Activated CD8-positive, alpha-beta memory T cell treated with anti-CD3 and anti-CD28 coated beads for 48 hours (primary cell): ENCODE results near the gene NRXN3.
"Not testable (repeated sequence)": the region's sequence is repeated elsewhere in the genome, so short reads cannot be mapped to it uniquely, and the experiment has no call there.

ENCODE experiments used
- DNase-seq, 3 experiments: peaks; one replicate each; pipeline ENCODE4 v3.0.0-alpha.2; 2020; ENCODE audit warnings: low read depth in 2 of 3, low spot score in 2 of 3

Gene NRXN3

GRCh38 chr14:78401866-78402265, 231.7 kb downstream of the NRXN3 start:
- DNase-seq = no peak

DNA sequence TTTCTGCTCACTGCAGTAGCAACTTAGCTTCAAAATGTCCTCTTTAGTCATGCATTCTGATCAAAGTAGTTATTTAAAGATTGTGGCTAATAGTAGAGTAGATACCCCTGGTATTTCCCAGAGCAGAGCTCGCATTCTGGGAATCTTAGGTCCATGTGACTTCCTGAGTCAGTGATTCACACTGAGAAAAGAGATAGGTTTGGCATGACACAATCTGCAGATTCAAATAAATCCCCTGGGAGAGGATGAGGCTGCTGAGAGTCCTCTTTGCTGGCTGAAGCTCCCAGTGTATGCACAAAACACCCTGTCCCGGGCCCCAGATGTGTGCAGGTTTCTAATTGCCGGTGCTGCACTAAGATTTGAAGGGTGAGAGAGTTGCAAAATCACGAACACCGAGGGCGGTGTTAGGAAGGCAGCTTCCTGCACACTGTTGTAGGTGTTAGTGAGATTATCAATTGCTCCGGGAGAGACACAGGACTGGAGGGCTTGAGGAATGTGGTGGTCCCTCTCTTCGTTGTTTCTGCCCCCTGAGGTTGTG, 233.2 kb downstream of the NRXN3 start:
- DNase-seq = no peak

DNA sequence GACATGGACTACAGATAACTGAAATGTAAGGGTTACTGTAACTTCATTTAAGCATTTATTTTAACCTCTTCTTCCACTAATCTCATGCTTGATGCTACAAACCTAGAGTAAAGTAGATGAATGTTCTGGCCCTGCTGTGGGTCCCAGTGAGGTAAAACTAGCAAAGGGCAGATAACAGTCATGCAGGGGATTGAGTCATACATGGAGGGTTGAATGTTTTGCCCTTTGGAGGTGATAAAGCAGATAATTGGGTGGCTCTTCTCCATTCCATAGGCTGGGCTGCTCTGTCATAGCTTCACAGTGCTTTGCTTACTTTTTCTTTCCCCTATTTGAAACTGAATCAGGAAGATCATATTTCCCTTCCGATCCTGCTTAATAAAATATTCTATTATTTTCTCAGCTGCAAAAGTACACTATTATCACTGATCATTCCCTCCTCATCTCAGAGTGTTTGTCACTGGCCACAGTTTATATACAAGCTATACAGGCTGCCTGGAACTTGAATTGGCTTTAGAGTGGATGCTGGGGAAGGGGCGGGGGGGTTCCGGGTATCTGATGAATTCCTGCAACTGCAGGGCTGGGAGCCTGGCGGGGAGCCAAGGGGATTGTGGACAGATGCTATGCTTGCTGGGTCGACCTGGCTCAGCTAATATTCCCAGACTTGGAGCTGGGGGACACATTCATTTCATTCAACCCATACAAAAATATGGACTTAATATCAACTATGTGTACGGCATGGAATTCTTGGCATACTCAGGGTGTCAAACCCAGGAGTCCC, 235.1 kb downstream of the NRXN3 start:
- DNase-seq = no peak

- DNase-seq = no peak
These were observed 242.3 kb downstream of the NRXN3 start for GRCh38 chr14:78412475-78412874.

- DNase-seq = no peak
These were observed 244.0 kb downstream of the NRXN3 start for GRCh38 chr14:78414172-78414571.

DNA sequence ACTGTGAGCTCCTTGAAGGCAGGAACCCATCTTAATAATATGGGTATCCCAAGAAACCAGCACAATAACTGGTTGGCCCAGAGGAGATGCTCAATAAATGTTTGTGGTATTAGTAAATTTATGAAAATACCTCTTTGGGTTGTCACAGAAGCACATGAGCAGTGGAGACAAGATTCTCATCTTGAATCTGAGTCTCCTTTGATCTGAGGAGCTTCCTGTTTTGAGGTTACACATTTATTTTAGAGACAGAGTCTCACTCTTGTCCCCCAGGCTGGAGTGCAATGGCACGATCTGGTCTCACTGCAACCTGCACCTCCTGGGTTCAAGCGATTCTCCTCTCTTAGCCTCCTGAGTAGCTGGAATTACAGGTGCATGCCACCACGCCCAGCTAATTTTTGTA, 247.4 kb downstream of the NRXN3 start:
- DNase-seq = no peak

DNA sequence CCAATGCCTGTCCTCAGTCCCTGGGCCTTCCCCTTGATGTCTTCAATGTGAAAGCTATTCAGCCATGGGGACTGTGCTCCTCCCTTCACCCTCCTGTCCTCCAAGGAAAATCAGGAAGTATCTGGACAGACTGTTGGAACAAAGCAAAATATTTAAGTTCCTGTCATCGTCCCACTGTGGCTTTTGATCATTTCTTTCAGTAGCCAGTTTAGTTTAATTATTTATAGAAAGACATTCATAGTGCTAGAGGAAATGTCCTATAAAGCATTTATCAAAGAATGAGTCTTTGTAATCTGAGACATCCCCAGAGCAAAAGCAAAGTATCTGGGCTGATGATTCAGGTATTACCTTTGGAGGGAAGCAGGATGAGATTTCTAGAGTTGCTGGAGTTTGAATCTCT, 254.1 kb downstream of the NRXN3 start:
- no peak for DNase-seq

GRCh38 chr14:78425330-78425729, 255.2 kb downstream of the NRXN3 start:
- DNase-seq = no peak

DNA sequence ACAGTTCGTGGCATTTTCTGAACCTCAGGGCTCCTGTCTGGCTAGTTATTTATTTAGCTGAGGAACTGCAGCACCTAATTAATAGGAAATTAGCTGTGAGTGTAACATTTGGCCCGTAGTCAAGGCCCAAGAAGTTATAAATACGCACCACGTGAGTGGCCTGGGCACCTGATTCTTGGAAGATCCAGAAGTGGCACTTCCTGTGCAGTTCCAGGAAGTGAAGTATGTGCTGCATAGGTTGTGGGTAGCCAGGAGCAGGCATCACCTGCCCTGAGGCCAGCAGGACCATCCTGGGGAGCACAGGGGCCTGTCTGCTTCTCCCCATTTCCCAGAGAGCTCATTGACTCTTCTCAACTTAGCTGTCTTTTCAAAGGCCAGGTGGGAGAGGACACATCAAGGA, 255.6 kb downstream of the NRXN3 start:
- DNase-seq = no peak

DNA sequence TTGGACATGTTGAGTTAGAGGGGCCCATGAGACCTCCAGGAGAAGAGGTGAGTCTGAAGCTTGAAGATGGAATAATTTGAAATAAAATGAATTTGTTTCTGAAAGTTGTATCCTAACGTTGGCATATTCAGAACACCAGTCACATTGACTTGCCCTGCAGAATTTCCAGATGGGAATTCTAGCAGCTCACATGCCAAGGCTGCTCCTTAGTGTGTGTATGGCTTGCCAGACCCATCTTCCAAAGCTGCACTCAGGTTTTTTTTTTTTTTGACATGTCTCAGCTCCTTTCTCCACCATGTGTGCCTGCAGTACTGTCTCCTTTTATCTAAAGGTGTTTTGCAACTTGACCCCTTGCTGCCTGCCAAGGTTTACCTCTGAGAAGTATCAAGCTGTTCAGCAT, 261.9 kb downstream of the NRXN3 start:
- no peak for DNase-seq

DNA sequence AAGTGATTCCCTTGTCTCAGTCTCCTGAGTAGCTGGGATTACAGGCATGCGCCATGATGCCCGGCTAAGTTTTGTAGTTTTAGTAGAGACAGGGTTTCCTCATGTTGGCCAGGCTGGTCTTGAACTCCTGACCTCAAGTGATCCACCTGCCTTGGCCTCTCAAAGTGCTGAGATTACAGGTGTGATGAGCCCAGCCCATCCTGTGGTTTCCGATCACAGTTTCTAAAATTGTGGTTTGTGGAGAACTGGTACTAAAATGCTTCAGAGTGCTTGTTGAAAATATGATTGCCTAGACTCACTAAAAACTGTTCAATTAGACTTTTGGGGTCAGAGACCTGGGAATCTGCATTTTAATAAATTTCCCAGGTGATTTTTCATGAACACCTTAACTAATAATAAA, 267.3 kb downstream of the NRXN3 start:
- DNase-seq = not testable (repeated sequence)

GRCh38 chr14:78440356-78440894, 270.3 kb downstream of the NRXN3 start:
- DNase-seq = no peak

DNA sequence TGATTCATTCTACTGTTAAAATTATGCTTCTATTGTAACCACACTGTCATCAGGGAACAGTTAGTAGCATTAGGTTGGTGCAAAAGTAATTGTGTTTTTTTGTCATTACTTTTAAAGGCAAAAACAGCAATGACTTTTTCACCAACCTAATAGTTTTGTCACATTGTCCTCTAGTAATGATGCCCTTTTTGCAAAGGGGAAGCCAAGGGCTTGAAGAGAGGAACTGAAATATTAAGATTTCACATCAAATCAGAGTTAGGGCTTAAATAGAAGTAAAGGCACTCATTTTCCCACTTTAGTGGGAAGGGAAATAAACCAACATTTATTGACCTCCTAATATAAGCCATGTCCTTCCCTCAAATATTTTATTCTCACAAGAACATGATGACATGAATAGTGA, 273.7 kb downstream of the NRXN3 start:
- DNase-seq = no peak

DNA sequence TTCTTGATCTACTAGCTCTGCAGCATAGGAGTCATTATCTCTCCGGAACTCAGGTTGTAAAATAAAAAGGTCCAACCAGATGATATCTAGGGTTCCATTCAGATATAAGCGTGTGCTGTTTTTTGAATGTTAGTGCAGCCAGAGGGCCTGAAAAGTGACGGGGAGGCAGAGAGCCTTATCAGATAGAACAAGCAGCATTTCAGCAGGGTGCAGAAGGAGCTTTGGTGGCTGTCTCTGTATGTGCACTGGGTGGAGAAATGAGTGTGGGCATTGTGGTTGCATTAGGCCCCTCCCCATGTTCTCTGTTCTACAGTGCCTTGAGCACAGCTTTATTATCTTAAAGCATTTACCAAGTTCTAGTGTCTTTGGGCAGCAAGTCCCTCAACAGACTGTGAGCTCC, 275.1 kb downstream of the NRXN3 start:
- DNase-seq = no peak

DNA sequence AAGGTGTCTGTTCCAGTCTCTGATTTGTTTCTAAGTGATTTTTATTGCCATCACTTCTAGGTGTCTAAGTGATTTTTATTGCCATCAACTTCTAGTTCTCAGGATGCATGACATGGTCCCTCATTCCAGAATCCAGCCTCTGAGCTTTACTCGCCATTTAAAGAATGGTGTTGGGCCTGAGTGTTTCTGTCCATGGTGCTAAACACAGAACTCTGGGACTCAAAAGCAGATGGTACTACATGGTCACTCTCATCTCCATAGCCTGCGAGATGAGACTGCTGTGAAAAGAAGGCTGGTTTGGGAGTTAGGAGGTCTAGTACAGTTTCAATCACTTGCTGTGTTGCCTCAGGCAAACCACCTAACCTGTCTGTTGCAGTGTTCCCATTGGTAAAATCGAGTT, 276.6 kb downstream of the NRXN3 start:
- no peak for DNase-seq

DNA sequence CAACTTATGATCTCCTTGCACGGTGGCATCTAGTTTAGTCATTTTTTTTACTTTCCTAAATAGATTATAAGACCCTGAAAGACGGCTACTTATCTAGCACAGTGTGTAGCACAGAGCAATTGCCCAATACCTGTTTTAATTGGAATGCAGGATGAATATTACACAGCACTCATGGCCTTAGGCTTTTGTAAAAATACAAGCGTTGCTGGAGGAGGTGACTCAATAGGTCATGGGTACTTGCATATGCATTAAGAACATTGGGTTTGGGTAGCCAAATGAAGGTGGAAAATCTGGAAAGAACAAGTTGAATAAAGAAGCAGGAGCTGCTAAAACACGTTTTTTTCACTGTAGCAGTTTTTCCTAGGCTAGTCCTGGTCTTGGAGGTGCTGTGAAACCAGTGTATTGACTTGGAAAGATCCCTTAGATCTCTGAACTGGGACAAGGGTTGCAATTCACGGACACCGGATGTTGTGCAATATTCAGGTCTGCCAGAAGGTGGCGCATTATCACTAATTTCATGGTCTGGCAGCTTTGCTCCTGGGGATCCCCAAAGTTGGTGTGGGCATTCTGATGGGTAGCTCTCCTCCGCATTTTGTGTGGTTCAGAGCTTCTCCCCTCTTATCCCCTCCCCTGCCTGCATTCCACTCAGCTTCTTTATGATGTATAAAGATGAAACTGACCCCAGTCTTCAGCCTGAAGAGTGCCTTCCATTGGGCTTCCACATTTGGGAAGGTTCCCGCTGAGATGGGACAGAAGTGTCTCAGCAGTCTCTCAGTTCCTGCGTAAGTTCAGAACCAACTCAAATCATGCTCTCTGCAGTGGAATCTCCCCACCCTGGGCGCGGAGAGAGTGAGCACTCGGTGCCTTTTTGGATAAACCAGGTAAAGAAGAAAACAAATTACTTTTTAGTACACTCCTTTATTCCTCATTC, 278.3 kb downstream of the NRXN3 start:
- DNase-seq = peak; percentile 3 to 41 (median 4)

- DNase-seq = no peak
These were observed 280.6 kb downstream of the NRXN3 start for GRCh38 chr14:78450669-78451318.

- no peak for DNase-seq
These were observed 281.1 kb downstream of the NRXN3 start for GRCh38 chr14:78451319-78451695.

GRCh38 chr14:78455896-78456435, 285.8 kb downstream of the NRXN3 start:
- DNase-seq = no peak

DNA sequence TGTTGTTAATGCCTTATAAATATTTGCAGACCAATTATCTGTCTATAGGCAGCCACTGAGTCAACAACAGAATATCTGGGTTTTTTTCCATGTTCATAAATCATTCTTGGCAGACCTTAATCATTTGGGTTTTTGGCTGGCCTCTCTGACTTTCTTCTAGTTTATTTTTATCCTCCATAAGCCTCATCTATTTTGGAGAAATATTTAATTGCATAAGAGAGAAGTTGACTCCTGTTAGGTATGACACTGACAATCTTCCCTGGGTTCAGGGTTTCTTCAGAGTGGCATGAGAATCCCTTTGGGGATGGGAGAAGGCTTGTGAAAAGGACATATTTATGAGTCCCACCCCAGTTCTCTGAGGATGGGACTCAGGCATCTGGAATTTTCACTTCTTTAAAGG, 299.8 kb downstream of the NRXN3 start:
- DNase-seq = no peak
